HepG2 (cell line): ENCODE data around the gene SH3PXD2A. TPM values are rescaled to one million over a fixed set of nuclear protein-coding genes. Genes with fewer than 3 reads are reported as not detected.

Experiments
- ATAC-seq: fragments of 200-7000 bp; cut with Tn5 transposase; 3 replicates; pipeline ENCODE4 v1.9.1; 2020; ENCODE audit warnings: mild to moderate bottlenecking, moderate library complexity
- BruUV-seq: library from RNA; stranded (reverse); fragments of 400-500 nt; replicated peaks from 2 replicates; lab custom pipeline; 2021; lab: Mats Ljungman, UMichigan
- CTCF ChIA-PET: fragments of 300-600 bp; formaldehyde crosslinking; extraction: SDS; loops from one replicate; lab custom pipeline; 2021; ENCODE audit warnings: low total read pairs, inconsistent platforms, low intra/inter-chr PET ratio; lab: Yijun Ruan, JAX
- POLR2A ChIA-PET: fragments of 350-600 bp; sonication (Branson Sonifier 250); formaldehyde crosslinking; loops from one replicate; lab custom pipeline; 2020; ENCODE audit warnings: antibody characterized with exemption, inconsistent platforms; lab: Yijun Ruan, JAX
- DNase-seq: peaks from one replicate; pipeline ENCODE4 v3.0.0-alpha.2; 2015; ENCODE audit warnings: low spot score
- FAIRE-seq: peaks from 3 replicates; lab custom pipeline; 2011; peaks lifted over from hg19 to GRCh38; lab: Jason Lieb, UNC
- H2AFZ ChIP-seq: one replicate; pipeline ENCODE4 v1.6.1; 2011; ENCODE audit warnings: low read length, inconsistent platforms
- H3K27ac ChIP-seq: fragments of 300-600 bp; 3 replicates; pipeline ENCODE4 v1.8.0; 2011; ENCODE audit warnings: mixed run types, mild to moderate bottlenecking, mixed read lengths, low read length, inconsistent platforms; ENCODE audit not compliant: insufficient read depth; ENCODE audit errors: extremely low read length
- H3K27me3 ChIP-seq, 2 experiments: fragments of 200-600 bp in 1 of 2; 2 replicates in 1 of 2; 3 replicates in 1 of 2; pipeline versions ENCODE4 v1.6.0 to v1.8.0; 2011; ENCODE audit warnings: low read length in 2 of 2, mild to moderate bottlenecking in 2 of 2, moderate library complexity in 2 of 2, inconsistent platforms in 1 of 2; ENCODE audit not compliant: insufficient read depth in 2 of 2, control insufficient read depth in 1 of 2
- H3K36me3 ChIP-seq, 2 experiments: fragments of 200-600 bp in 1 of 2; replicated peaks in 1 of 2; 2 replicates in 1 of 2; 3 replicates in 1 of 2; pipeline versions ENCODE4 v1.5.1 to v1.8.0; 2011; ENCODE audit warnings: low read length in 2 of 2, inconsistent platforms in 1 of 2; ENCODE audit not compliant: insufficient read depth in 2 of 2, control insufficient read depth in 1 of 2
- H3K4me1 ChIP-seq: 2 replicates; pipeline ENCODE4 v1.5.1; 2012; ENCODE audit warnings: low read length, inconsistent platforms; ENCODE audit not compliant: insufficient read depth
- H3K4me2 ChIP-seq: 2 replicates; pipeline ENCODE4 v1.6.0; 2011; ENCODE audit warnings: low read depth, low read length, inconsistent platforms
- H3K4me3 ChIP-seq, 3 experiments: fragments of 200-600 bp in 1 of 3; sonication (generic), shearing (Covaris generic) in 1 of 3; replicated peaks in 1 of 3; 2 replicates each; pipeline ENCODE4 v1.5.1; 2011 to 2016; ENCODE audit warnings: low read length in 3 of 3, inconsistent platforms in 2 of 3, low read depth in 2 of 3, mild to moderate bottlenecking in 2 of 3, control low read depth in 1 of 3, mixed read lengths in 1 of 3; ENCODE audit not compliant: insufficient read depth in 1 of 3
- H3K79me2 ChIP-seq: one replicate; pipeline ENCODE4 v1.6.1; 2011; ENCODE audit warnings: low read length, inconsistent platforms; ENCODE audit not compliant: insufficient read depth
- H3K9ac ChIP-seq: 2 replicates; pipeline ENCODE4 v1.6.0; 2011; ENCODE audit warnings: mild to moderate bottlenecking, low read depth, low read length, inconsistent platforms; ENCODE audit not compliant: insufficient read depth
- H3K9me3 ChIP-seq: 2 replicates; pipeline ENCODE4 v1.5.1; 2012; ENCODE audit warnings: mild to moderate bottlenecking, low read length
- H4K20me1 ChIP-seq: 2 replicates; pipeline ENCODE4 v1.6.0; 2011; ENCODE audit warnings: inconsistent platforms, mild to moderate bottlenecking, low read length, moderate library complexity; ENCODE audit not compliant: insufficient read depth
- ARID4A ChIP-seq: sonication (generic); formaldehyde crosslinking; IDR thresholded peaks from 2 replicates; pipeline ENCODE4 v1.5.0; 2020; ENCODE audit warnings: mild to moderate bottlenecking, missing genetic modification reagents, borderline replicate concordance
- CEBPG ChIP-seq: IDR thresholded peaks from 2 replicates; pipeline ENCODE4 v1.6.1; 2016
- RXRB ChIP-seq: IDR thresholded peaks from 2 replicates; pipeline ENCODE4 v1.6.1; 2016; ENCODE audit warnings: borderline replicate concordance, missing genetic modification reagents, missing compliant biosample characterization
- U2AF1 ChIP-seq: fragments of 200-400 bp; formaldehyde crosslinking; optimal IDR thresholded peaks from 2 replicates; pipeline ENCODE3; 2017; ENCODE audit warnings: mild to moderate bottlenecking, low read depth, low read length
- WGBS: methylation state at CpG from one replicate; pipeline ENCODE4 v1.1.6; 2017; ENCODE audit warnings: low lambda C conversion rate; 5-methylcytosine and 5-hydroxymethylcytosine counted together
- in situ Hi-C: cut with HindIII; loops from 2 replicates; pipeline ENCODE4 v1.10.0; 2017; ENCODE audit warnings: low pct_unique_long_range_greater_than_20kb; ENCODE audit not compliant: extremely low pct_ligation_motif_present
- intact Hi-C: fragments of 100-400 bp; cut with micrococcal nuclease; formaldehyde crosslinking; loops from one replicate; pipeline ENCODE4 v1.10.0; 2022; ENCODE audit not compliant: unreplicated experiment
- polyA plus RNA-seq, 8 experiments: library from polyadenylated mRNA; depleted of rRNA in 3 of 8; stranded (reverse) in 7 of 8; unstranded in 1 of 8; fragments of >200 nt; fragmentation: Illumina TruSeq in 4 of 8; extraction: Trizol in 4 of 8; gene quantifications; 2 replicates each; pipeline versions ENCODE4 v1.2.1 to v1.2.3, GENCODE V29; 2011 to 2016; ENCODE audit warnings: low read depth in 4 of 8, missing spikeins in 1 of 8, mixed read lengths in 1 of 8; ENCODE audit not compliant: insufficient read depth in 1 of 8
- total RNA-seq, 5 experiments: library from RNA; depleted of rRNA; stranded (reverse); fragments of >200 nt; fragmentation: Illumina TruSeq; extraction: Trizol; gene quantifications; 2 replicates each; pipeline ENCODE4 v1.2.3, GENCODE V29; 2016; ENCODE audit warnings: low read depth in 1 of 5

SH3PXD2A gene
- total and polyA plus RNA-seq, 2 of the 13 experiments (the other 11 are each of a cell fraction or from before 2014, with no cell fraction given): 11.1 to 11.3 TPM

DNA sequence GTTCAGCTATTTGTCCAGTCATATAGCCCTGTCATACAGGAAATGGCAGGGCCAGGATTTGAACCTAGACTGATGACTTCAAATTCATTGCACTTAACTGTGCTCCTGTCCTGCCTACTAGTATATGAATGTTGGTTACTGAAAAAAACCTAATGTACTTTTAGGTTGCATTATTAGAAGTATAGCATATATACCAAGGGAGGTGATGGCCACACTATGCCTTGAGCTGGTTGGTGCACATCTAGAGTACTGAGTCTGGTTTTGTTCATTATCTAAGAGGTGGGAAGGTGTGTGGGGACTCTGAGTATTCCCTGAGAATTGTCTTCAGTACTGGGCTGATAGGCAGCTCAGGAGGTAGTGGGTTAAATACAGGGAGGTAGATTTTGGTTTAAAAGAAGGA, 273.9 kb downstream of the SH3PXD2A start (continued):
- TF ChIP-seq ARID4A (CRISPR knock-in tag): no peak
- TF ChIP-seq U2AF1: no peak

DNA sequence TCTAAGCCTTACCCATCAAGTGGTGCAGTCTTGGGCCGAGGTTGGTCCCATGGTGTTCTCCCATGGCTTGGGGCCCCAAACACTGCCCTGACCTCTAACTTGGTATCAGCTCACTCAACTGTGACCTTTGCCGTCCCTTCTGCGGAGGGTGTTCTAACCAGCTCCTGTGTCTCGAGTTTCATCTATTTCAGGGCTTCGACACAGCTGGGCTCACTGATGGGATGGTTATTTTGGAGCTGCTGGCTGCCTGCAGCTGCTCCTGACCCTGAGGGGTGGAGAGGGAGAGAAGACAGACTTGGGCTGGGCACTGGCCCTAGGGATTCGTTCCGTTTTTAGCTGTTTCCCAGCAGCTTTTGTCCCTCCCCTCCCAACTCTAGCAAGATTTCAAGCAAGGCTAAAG, 274.9 kb downstream of the SH3PXD2A start:
- no peak for ATAC-seq
- no peak overlapping the region for H3K9ac ChIP-seq
- no peak overlapping the region for H2AFZ ChIP-seq
- no peaks in the 10 kb centered on the region for H3K79me2 ChIP-seq
- TF ChIP-seq CEBPG (no peak), RXRB (CRISPR knock-in tag) (0 out of 2 replicates have a peak, but pooled peaks have one; percentile 5)
- TF ChIP-seq, all 625 proteins: peak for 1
- POLR2A ChIA-PET: no interaction called here
- in situ Hi-C loops (no loop called here), intact Hi-C loops (no loop called here)
- Histone ChIP-seq H3K4me3 (no peak overlapping the region; a peak in 1 of 6 replicates), H3K36me3 (no peaks in the 10 kb centered on the region), H3K4me2 (peak overlapping the region; percentile 48; the same call in 1 of the 2 replicates), H4K20me1 (no peaks in the 10 kb centered on the region), H3K27me3 (peaks cover 2 to 38% of the 10 kb centered on the region in 2 experiments), H3K4me1 (peaks cover 66% of the 10 kb centered on the region), H3K27ac (no peak overlapping the region), H3K9me3 (no peaks in the 10 kb centered on the region)
- 21% methylated on average over 6 of the region's 7 CpGs for WGBS
- CTCF ChIA-PET: no interaction called here
- no TSS peak for BruUV-seq
- no peak for FAIRE-seq
- DNase-seq: no peak
